Caki2 (cell line): ENCODE data around the gene COL12A1. TPM values are rescaled to one million over a fixed set of nuclear protein-coding genes. Genes with fewer than 3 reads are reported as not detected.

Experiments
- DNase-seq: peaks from one replicate; pipeline ENCODE4 v3.0.0-alpha.2; 2015; ENCODE audit warnings: low read depth
- in situ Hi-C: cut with HindIII; loops from 2 replicates; pipeline ENCODE4 v1.10.0; 2016; ENCODE audit warnings: low sequenced_read_pairs, low pct_unique_long_range_greater_than_20kb, mixed read lengths
- total RNA-seq: library from RNA; depleted of rRNA; stranded (reverse); fragments of >200 nt; shearing (Covaris generic); gene quantifications from 2 replicates; pipeline ENCODE4 v1.2.3, GENCODE V29; 2014; ENCODE audit warnings: low replicate concordance

COL12A1 gene
- total RNA-seq, 1 experiment from 2014 or later, result 6.7 TPM

DNA sequence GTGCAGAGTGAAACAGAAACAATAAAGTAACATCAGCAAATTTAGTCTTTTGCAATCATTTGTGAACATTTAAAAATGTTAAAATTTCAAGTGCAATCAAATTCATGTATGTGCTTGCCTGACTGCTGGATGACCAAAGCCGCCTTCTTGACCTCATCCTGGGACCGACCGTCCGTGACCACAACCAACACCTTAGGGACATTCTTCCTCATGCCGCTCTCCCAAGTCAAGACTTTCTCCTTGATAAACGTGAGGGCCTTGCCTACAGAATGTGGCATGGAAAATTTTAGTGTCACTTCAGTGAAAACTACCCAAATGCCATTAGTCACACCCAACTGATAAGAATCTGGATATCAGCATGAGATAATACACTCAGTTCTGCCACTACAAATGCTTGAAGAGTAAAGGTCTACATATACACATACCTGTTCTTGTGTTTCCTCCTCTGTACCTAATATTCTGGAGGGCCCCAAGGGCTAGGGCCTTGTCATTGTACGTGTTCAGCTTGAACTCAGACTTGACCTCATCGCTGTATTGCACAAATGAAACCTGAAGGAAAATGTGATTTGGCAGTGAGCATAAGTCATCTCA, 86.8 kb downstream of the COL12A1 start:
- in situ Hi-C loops, result no loop called here
- DNase-seq, result peak; percentile 70

DNA sequence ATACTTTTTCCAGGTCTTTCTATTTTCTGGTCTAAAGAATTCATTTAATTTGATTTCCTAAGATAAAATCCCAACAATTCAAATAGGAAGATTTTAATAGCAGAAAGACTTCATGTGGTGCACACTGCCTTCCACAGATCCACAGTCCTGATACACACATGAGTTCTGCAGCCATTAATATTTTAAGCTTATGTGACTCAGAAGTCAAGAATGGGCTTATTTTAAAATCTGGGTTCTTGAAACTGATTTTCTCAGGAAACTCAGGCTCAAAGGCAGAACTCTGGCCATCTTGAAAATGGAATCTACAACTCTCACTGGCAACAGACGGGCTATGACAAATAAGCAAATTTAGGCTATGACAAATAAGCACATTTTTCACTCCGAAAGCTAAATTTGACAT, 88.2 kb downstream of the COL12A1 start:
- no peak for DNase-seq
- in situ Hi-C loops, result no loop called here

DNA sequence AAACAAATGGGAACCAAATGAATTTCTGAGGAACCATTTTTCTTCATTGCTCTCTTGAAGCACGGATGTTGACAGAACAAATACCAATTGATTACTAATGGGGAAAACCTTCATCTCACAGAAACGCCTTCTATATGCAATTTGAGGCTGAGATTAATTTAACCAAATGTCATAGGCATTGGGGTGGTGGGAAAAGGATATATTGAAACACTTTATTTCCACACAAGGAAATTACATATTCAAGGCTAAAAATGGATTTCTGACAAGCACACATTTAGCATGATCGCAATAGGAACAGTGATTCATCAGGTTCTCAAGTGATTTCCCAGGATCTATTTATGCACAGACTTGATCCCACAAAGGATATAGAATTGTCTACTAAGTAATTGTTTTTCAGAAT, 88.9 kb downstream of the COL12A1 start:
- DNase-seq, result no peak

DNA sequence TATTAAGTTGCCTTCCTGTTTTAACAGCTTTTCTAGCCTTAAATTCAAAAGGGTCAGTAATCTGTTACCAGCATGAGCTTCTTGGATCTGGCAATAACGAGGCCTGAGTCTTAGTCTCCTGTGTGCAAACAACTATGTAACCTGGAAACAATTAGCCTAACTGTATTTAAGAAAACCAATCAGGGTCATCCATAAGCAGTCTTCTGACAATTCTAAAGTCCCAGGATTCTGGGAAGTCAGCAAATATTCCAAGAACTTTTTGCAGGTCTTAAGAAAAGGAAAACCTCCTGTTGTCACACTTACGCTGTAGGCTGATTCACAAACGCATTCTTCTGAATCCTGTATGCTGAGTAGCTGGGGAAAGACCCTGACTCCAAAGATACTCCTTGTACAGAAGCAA, 90.4 kb downstream of the COL12A1 start:
- in situ Hi-C loops, result no loop called here

More for the DNA sequence above, 88.9 kb downstream of the COL12A1 start:
- in situ Hi-C loops, result no loop called here

DNA sequence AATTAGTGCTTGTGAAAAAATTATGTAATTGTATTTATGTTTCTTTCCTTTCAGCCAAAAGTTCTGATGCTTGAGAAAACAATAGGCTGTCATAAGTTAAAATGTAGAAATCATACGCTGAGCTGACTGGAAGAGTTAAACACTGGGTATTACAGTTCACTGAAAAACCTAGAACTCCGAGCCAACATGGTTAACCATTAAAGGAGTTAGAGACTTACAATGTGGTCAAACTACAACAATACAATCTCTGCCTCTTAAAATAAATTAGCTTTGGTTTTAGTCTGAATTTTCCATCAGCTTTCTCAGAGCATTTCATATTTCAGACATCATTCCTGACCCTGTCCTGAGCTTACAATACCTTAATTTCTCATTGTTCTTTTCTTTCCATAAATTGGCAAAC, 91.0 kb downstream of the COL12A1 start:
- DNase-seq, result no peak
- in situ Hi-C loops, result no loop called here

More for the DNA sequence above, 90.4 kb downstream of the COL12A1 start:
- DNase-seq, result no peak

DNA sequence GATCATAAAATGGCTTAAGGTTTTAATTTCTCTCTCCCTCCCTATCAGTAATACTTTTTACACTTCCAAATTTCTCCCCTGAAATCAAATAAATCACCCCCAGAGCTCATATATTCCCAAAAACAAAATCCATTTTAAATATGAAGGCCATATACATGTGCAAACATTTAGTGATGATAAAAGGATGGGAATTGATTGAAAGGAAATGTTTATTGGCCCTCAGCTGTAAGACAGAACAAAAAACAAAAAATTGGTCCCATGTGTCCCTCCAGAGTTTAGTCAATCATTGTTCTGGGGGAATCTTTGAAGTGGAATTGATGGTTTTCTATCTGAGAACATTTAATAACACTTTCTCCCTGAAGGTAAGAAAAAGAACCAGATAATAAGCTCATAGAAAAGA, 91.7 kb downstream of the COL12A1 start:
- in situ Hi-C loops, result no loop called here
- DNase-seq, result no peak

DNA sequence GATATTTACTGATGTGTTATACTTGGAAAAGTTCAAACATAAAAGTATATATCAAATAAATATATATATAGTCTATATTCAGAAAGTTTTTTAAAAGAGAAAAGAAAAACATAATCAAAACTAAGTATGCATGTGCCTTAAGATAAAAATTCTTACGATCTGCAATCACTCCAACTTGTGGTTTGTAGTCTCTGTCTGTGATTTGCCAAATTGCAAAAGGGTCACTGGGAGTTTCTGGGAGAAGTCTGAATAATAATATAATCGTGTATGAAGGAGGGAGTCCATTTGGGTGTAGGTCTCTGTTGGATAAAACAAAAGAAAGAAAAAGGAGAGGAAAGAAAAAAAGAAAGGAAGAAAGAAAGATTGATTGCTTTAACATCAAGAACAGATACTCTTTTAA, 92.4 kb downstream of the COL12A1 start:
- in situ Hi-C loops, result no loop called here
- no peak for DNase-seq

DNA sequence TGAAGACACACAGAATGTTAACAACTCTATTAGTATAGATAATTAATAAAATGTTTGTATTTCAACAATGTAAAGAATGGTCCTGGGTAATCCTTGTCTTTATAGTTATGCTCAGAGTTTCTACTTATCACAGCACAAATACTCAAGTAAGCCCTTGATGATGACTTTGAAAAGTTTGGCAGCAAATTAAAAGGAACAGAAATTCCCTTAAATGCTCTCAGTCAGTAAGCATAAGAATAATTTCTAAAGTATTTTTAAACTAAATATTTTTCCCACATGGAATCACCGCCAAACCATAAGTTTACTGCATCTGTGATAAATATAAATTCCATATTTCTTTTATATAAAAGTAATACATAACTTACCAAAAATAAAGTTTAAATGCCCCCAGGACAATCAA, 96.1 kb downstream of the COL12A1 start:
- in situ Hi-C loops, result no loop called here
- no peak for DNase-seq

DNA sequence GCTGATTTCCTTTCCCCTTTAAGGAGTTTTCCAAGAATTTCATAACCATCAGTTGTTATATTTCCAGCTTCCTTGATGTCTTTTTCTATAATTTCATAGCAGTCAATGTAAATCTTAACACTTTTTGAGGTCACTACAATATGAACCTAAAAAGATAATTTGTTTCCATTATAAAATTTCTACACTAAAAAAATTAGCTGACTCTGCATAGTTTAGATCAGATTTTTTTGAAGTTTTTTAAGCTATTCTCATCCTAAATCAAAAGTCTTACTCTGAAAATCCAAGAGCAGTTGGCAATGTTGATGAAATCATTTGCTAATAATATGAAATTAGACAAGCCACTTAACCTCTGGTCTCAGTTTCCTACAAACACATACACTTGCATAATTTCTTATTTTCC, 96.8 kb downstream of the COL12A1 start:
- in situ Hi-C loops, result no loop called here

DNA sequence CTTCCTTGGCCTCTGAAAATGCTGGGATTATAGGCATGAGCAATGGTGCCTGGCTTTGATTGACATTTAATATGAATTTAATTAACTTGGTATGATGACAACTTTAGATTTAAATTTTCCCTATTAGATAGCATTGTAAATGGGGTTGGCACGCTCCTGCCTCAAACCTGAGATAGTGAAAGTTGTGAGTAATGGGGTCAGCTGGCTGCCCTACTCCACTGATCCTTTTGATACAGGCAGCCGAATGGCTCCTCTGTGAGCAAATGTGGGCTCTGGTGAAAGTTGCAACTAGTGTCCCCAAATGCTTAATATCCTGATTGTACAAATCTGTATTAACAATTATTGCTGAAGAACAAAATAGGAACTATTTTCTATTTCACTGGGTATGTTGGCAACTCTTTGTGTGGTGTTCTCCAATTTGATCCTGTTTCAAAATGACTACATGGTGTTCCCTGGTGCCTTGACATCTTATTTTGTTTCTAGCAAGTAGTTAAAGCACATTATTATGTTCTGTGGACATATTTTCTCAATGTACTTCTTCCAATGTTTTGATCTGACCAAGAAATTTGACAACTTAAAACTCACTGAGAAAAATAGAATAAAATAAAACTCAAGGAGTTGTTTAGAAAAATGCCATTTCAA, 97.4 kb downstream of the COL12A1 start:
- in situ Hi-C loops, result no loop called here

More for the DNA sequence above, 96.8 kb downstream of the COL12A1 start:
- no peak for DNase-seq

DNA sequence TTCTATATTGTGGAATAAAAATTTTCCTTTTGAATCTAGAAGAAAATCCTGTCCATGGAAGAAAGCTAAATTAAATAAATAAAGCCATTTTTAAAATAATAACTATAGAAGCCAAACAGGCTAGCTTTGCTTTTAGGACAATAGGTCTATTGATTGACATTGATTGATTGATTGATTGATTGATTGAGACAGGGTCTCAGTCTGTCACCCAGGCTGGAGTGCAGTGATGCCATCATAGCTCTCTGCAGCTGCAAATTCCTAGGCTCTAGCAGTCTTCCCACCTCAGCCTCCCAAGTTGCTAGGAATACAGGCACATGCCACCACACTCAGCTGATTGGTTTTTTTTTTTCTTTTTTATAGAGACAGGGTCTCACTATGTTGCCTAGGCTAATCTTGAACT, 97.9 kb downstream of the COL12A1 start:
- in situ Hi-C loops, result no loop called here
- DNase-seq, result no peak

More for the DNA sequence above, 97.4 kb downstream of the COL12A1 start:
- no peak for DNase-seq

DNA sequence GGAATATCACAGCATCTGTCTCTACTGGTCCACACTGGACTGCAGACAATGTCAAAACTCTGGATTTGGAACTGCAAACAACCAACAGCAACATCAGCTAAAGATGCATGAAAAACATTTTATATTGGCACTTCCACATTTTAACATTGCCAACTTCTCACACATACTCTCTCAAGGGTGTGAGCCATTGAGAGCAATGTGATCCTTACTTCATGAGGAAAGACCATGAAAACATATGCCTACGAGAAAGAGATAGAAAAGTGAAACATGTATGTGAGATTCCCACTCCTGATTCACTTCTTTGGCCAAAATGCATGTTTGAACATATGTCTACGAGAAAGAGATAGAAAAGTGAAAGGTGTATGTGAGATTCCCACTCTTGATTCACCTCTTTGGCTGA, 99.4 kb downstream of the COL12A1 start:
- in situ Hi-C loops, result no loop called here
- DNase-seq, result no peak

DNA sequence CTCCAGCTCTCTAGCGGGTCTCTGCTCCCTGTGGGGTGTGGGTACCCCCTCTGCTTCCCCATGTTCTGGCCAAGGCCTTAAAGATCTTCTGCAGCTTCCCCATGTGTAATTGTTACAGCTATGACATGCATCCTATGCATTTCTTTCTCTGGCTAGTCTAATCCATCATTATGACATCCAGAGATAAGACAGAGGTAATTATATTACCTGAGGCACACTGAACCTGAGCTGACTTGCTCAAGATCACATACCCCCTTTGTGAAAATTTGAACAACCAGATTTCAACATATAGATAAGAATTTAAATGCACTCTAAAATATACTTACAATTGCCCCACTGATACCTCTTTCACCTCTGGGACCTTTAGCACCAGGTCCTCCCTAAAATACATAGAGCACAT, 102.4 kb downstream of the COL12A1 start:
- in situ Hi-C loops, result no loop called here
- DNase-seq, result no peak

DNA sequence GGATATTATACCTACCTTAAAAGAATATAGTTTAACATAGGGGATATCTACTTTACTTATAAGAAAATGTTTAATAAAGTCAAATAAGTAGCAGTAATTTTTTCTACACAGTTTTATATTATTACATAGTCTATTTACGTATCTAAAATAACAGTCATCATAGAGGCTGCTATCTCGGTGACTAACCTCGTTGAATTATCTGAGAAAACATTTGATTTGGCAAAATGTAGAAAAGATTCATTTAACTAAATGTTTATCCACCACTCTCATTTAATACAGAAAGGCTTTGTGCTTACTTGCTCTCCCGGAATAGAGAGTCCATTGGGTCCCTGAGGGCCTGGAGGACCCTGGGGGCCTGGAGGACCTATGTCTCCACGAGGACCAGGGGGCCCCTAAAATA, 103.6 kb downstream of the COL12A1 start:
- in situ Hi-C loops, result no loop called here
- DNase-seq, result no peak

DNA sequence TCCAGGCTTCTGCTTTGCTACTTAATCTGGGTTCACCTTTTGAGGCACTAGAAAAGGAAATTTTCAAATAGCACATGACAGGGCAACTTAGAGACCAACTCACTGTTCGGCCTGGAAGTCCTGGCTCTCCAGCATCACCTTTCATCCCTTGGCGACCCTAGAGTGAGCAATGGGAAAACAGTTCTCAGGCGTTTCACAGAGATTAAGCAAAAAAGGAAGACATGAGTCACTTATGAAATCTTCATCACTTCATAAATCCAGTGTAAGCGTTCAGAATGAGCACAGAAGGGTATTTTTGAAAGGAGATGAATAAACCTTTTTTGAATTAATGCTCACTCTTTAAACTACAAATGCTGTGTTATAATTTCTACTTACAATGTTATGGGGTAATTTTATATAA, 104.0 kb downstream of the COL12A1 start:
- in situ Hi-C loops, result no loop called here
- no peak for DNase-seq

DNA sequence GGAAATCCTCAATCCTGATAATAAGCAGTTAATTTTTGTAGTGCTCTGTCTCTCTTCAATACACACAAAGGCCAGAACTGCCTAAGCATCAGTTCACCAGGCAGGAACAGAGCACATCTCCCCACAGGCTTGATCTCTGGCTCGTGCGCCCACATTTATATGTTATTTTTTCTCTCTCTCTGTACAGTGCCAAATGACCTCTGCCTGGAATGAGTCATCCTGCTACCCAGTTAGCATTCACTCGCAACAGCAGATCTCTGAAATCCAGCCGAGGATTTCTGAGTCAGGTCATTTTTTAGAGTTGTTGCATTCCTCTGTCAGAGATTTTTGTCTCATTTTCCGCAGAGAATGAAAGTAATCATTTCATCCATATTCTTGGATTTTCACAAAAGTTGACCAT, 107.1 kb downstream of the COL12A1 start:
- peak; percentile 88 for DNase-seq

DNA sequence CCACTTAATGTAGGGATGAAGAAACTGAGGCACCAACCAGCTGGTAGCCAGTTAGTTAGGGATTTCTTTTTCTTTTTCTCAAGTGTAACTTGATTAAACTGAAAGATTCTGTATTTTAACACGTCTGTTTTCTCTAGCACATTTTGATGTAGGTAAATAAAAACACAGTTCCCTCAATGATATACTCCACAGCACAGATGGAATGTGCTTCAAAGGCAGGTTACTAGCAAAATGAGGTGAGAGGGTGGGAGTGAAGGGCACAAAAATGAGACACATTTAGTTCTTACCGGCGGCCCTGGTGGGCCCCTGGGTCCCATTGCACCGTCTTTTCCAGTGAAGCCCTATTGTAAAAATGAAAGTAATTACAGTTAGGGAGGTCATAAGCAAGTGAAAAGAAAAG, 108.9 kb downstream of the COL12A1 start:
- no peak for DNase-seq
- in situ Hi-C loops, result no loop called here

More for the DNA sequence above, 107.1 kb downstream of the COL12A1 start:
- in situ Hi-C loops, result no loop called here

DNA sequence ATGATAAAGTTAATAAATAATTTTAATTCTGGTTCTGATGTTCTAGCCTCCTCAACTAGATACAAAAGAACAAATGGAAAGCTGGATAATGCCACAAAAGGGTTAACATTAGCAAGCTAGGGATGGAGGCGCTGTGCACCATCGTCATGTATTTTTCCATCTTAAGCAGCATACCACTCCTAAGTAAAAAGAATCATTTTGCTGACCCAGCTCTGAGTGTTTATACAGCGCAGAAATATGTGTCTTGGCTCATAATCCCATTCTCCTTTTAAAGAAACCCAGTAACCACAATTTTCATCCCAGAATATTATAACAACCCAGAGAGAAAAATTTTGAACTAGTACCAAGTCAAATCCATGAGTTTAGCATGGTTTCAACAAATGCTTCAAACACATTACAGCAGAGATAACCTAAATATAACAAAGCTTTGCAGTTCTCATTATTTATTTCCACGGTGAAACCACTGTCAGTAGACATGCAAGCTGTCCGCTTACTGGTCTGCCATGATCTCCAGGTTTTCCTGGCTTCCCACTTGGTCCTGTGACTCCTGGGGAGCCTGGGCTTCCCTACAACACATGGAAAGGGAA, 111.1 kb downstream of the COL12A1 start:
- in situ Hi-C loops, result no loop called here
- no peak for DNase-seq

DNA sequence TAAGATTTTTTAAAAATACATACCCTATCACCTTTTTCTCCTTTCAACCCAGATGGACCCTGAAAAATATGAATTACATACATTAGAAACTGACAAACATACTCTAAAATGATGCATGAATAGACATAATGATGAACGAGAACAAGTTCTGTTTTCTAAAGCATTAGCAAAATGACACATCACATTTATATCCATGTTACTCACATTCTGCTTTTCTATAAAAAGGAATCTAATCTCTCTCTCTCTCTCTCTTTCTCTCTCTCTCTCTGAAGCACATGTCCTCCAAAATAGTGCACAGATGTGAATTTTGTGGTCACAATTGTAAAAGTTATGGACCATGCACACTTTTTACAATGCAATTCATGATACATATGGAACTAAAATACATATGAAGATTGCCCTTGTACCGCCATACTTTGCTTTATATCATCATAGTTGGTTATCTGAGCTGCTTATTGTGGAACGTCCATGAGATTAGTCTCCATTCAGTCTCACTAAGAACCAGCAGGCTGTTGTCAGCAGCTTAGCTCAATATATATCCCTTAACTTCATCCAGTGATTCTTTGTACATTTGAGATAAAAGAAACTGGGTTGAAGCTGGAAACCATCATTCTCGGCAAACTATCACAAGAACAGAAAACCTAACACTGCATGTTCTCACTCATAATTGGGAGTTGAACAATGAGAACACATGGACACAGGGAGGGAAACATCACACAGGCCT, 114.2 kb downstream of the COL12A1 start:
- no peak for DNase-seq
- in situ Hi-C loops, result no loop called here
